C4-2B (cell line): ENCODE data around the gene MEIS2.

Experiments used
- H3K27ac ChIP-seq: fragments of 450-650 bp; 2 replicates; pipeline ENCODE4 v1.5.1; 2017
- ZFX ChIP-seq: fragments of 450-650 bp; IDR thresholded peaks from 2 replicates; pipeline ENCODE4 v1.6.1; 2017
- TF ChIP-seq, protein P1 (sequence below): fragments of 450-650 bp; conservative IDR thresholded peaks from 2 replicates; pipeline ENCODE4 v1.5.1; 2017; ENCODE audit warnings: mild to moderate bottlenecking

MEIS2 gene

GRCh38 chr15:36850864-36851263 is 249.5 kb downstream of the MEIS2 start:
- no peak for TF ChIP-seq ZFX
- TF ChIP-seq, protein P1, sequence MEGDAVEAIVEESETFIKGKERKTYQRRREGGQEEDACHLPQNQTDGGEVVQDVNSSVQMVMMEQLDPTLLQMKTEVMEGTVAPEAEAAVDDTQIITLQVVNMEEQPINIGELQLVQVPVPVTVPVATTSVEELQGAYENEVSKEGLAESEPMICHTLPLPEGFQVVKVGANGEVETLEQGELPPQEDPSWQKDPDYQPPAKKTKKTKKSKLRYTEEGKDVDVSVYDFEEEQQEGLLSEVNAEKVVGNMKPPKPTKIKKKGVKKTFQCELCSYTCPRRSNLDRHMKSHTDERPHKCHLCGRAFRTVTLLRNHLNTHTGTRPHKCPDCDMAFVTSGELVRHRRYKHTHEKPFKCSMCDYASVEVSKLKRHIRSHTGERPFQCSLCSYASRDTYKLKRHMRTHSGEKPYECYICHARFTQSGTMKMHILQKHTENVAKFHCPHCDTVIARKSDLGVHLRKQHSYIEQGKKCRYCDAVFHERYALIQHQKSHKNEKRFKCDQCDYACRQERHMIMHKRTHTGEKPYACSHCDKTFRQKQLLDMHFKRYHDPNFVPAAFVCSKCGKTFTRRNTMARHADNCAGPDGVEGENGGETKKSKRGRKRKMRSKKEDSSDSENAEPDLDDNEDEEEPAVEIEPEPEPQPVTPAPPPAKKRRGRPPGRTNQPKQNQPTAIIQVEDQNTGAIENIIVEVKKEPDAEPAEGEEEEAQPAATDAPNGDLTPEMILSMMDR: no peak
- H3K27ac ChIP-seq: no peak overlapping the region

- H3K27ac ChIP-seq: no peak overlapping the region
- TF ChIP-seq ZFX: no peak
- TF ChIP-seq, protein P1: no peak
These were observed 255.1 kb downstream of the MEIS2 start for GRCh38 chr15:36845270-36845669.

GRCh38 chr15:36844534-36844998 is 255.8 kb downstream of the MEIS2 start:
- H3K27ac ChIP-seq: no peak overlapping the region
- TF ChIP-seq, protein P1: no peak
- no peak for TF ChIP-seq ZFX

GRCh38 chr15:36843822-36844221 is 256.5 kb downstream of the MEIS2 start:
- TF ChIP-seq ZFX: no peak
- TF ChIP-seq, protein P1: no peak
- H3K27ac ChIP-seq: no peak overlapping the region

DNA sequence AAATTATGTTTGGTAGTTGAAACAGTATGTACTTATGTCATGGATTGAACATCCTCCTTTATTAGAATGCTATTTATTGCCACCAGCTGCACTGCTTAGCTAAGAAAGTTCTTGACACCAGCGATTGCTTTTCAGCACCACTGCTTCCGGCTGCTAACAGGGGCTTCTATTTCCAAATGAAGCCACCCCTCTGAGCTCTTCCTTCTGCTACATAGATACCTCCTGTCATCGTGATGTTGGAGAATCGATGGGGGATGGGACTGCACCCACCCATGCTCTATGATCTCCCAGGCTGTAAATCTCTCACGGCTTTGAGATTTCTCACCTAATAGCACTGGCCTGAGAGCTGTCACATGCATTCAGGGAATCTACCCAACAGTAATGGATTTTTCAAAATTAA is 259.2 kb downstream of the MEIS2 start:
- TF ChIP-seq ZFX: no peak
- TF ChIP-seq, protein P1: no peak
- no peak overlapping the region for H3K27ac ChIP-seq
